ENCODE results near the gene SHROOM1.
A peak's percentile ranks its signal among the peaks of the same experiment; 100 is the strongest.

The SHROOM1 gene

GRCh38 chr5:132853323-132853722, 22.9 kb upstream of the SHROOM1 start:
- no peak for DNase-seq

- DNase-seq = no peak
Observed at GRCh38 chr5:132850066-132850465, 19.6 kb upstream of the SHROOM1 start.

GRCh38 chr5:132849347-132849746, 18.9 kb upstream of the SHROOM1 start:
- no peak for DNase-seq

- DNase-seq = no peak
Observed at GRCh38 chr5:132848270-132848669, 17.8 kb upstream of the SHROOM1 start.

- no peak for DNase-seq
Observed at GRCh38 chr5:132841305-132841704, 10.9 kb upstream of the SHROOM1 start.

GRCh38 chr5:132840896-132841295, 10.4 kb upstream of the SHROOM1 start:
- no peak for DNase-seq

GRCh38 chr5:132840313-132840712, 9.9 kb upstream of the SHROOM1 start:
- no peak for DNase-seq

- no peak for DNase-seq
Observed at GRCh38 chr5:132839426-132840301, 9.2 kb upstream of the SHROOM1 start.

- peak in 2 of 56 donors; percentile 6 to 28 for DNase-seq
Observed at GRCh38 chr5:132838516-132839282, 8.3 kb upstream of the SHROOM1 start.

GRCh38 chr5:132837868-132838267, 7.4 kb upstream of the SHROOM1 start:
- no peak for DNase-seq

GRCh38 chr5:132836852-132837251, 6.4 kb upstream of the SHROOM1 start:
- no peak for DNase-seq

- DNase-seq = no peak
Observed at GRCh38 chr5:132834057-132834456, 3.6 kb upstream of the SHROOM1 start.

GRCh38 chr5:132832612-132833011, 2.2 kb upstream of the SHROOM1 start:
- no peak for DNase-seq

- DNase-seq = no peak
Observed at GRCh38 chr5:132831095-132831860, 831 bp upstream of the SHROOM1 start.

GRCh38 chr5:132829742-132830435, 558 bp downstream of the SHROOM1 start:
- DNase-seq = peak in 47 of 56 donors; percentile 20 to 81 (median 62)

- DNase-seq = no peak
Observed at GRCh38 chr5:132828846-132829494, 1.5 kb downstream of the SHROOM1 start.

GRCh38 chr5:132827943-132828673, 2.3 kb downstream of the SHROOM1 start:
- no peak for DNase-seq

GRCh38 chr5:132826424-132827082, 3.9 kb downstream of the SHROOM1 start:
- DNase-seq = no peak

- DNase-seq = no peak
Observed at GRCh38 chr5:132825834-132826391, 4.5 kb downstream of the SHROOM1 start.
